GM12892 (cell line): ENCODE data around the gene GPR176.

Source experiments
- POLR2A ChIP-seq: IDR thresholded peaks from 2 replicates; pipeline ENCODE4 v1.6.1; 2011; ENCODE audit warnings: low read depth, low read length, control low read depth
- POLR2AphosphoS5 ChIP-seq: IDR thresholded peaks from 2 replicates; pipeline ENCODE4 v1.6.1; 2011; ENCODE audit warnings: low read depth, low read length, control low read depth
- TAF1 ChIP-seq: IDR thresholded peaks from 2 replicates; pipeline ENCODE4 v1.6.1; 2011; ENCODE audit warnings: low read depth, mild to moderate bottlenecking, control low read depth, low read length, borderline replicate concordance

DNA sequence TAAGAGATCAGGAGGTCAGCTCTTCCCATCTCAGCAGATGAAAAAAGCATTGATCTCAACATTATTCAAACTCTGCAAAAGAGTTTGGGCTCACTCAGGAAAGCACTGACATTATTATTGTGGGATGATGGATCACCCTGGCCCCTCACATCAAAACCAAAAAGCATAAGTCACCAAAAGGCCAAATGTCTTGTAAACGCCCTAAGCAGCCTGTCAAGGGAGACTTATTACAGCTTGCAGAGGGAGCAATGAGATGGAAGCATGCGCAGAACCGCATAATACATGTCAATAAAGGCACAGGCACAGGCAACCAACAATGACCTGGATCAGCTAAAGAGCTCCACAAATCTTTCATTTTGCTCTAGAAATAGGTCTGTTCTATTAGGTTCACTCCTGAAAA lies 142.0 kb downstream of the GPR176 start:
- TF ChIP-seq POLR2A = no peak
- no peak for TF ChIP-seq POLR2AphosphoS5
- no peak for TF ChIP-seq TAF1
